ENCODE measurements around the gene MAP2K6. TPM values are rescaled to one million over a fixed set of nuclear protein-coding genes. Genes with fewer than 3 reads are reported as not detected.

The MAP2K6 gene
- total and polyA plus RNA-seq, 2 donors (not counting 3 experiments of a cell fraction or from before 2014, with no cell fraction given), result 5.9 to 13.9 TPM

DNA sequence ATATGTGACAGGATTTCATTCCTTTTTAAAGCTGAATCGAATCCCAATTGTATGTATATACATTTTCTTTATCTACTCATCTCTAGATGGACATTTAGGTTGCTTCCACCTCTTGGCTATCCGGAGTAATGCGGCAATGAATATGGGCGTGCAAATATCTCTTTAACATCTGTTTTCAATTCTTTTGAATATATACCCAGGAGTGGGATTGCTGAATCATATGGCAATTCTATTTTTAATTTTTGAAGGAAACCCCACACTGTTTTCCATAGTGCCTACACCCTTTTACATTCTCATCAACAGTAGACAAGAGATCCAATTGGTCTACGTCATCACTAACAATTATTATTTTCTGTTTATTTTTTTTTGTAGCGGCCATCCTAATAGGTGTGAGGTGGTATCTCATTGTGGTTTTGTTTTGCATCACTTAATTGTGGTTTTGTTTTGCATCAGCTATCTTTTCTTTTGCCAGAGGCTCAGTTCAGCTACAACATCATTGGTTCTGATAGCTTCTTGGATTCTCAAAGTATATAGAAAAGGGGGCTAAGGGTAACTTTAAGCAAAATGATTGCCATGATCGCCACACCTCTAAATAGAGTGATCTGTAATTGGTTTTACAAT lies 25.6 kb upstream of the MAP2K6 start:
- H3K79me2 ChIP-seq (ENCODE audit: control insufficient read depth, insufficient read depth, low read length), result no peaks in the 10 kb centered on the region
- FAIRE-seq, result no peak
- BruUV-seq (replicated peaks), result no TSS peak
- H3K9ac ChIP-seq (replicated peaks; ENCODE audit: extremely low read depth, insufficient read depth, low read length), result no peak overlapping the region
- H3K4me1 ChIP-seq (ENCODE audit: control insufficient read depth, extremely low read depth, insufficient read depth, low read length), result no peaks in the 10 kb centered on the region
- H3K9me3 ChIP-seq (replicated peaks; ENCODE audit: control insufficient read depth, insufficient read depth, low read length), result no peaks in the 10 kb centered on the region
- H3K27ac ChIP-seq (ENCODE audit: insufficient read depth, low read depth, low read length), result no peak overlapping the region
- no peaks in the 10 kb centered on the region for H4K20me1 ChIP-seq (replicated peaks; ENCODE audit: control insufficient read depth, extremely low read depth, insufficient read depth, low read length)
- no peaks in the 10 kb centered on the region for H3K36me3 ChIP-seq (ENCODE audit: control insufficient read depth in 2 of 2, extremely low read depth in 1 of 2, insufficient read depth in 2 of 2, low read length in 2 of 2)
- no peak for TF ChIP-seq POLR2AphosphoS5 (IDR thresholded peaks at IDR 0.05; ENCODE audit: insufficient read depth, low read depth, low read length)
- TF ChIP-seq, protein P1, sequence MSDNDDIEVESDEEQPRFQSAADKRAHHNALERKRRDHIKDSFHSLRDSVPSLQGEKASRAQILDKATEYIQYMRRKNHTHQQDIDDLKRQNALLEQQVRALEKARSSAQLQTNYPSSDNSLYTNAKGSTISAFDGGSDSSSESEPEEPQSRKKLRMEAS (IDR thresholded peaks at IDR 0.05; ENCODE audit: insufficient read depth, insufficient read length), result no peak
- TF ChIP-seq FOS (IDR thresholded peaks at IDR 0.05; ENCODE audit: borderline replicate concordance, insufficient read depth, low read length), result no peak
- no peak for TF ChIP-seq MYC (IDR thresholded peaks at IDR 0.05; ENCODE audit: low read depth, low read length)
- TF ChIP-seq POLR2A (IDR thresholded peaks at IDR 0.05; ENCODE audit: low read depth, low read length), result no peak
- TF ChIP-seq EZH2 (IDR thresholded peaks at IDR 0.05; ENCODE audit: borderline replicate concordance, low read depth, low read length, severe bottlenecking), result no peak
- TF ChIP-seq GATA2 (IDR thresholded peaks at IDR 0.05; ENCODE audit: insufficient read depth, insufficient read length, low read depth, low read length), result no peak
- TF ChIP-seq, protein P2, sequence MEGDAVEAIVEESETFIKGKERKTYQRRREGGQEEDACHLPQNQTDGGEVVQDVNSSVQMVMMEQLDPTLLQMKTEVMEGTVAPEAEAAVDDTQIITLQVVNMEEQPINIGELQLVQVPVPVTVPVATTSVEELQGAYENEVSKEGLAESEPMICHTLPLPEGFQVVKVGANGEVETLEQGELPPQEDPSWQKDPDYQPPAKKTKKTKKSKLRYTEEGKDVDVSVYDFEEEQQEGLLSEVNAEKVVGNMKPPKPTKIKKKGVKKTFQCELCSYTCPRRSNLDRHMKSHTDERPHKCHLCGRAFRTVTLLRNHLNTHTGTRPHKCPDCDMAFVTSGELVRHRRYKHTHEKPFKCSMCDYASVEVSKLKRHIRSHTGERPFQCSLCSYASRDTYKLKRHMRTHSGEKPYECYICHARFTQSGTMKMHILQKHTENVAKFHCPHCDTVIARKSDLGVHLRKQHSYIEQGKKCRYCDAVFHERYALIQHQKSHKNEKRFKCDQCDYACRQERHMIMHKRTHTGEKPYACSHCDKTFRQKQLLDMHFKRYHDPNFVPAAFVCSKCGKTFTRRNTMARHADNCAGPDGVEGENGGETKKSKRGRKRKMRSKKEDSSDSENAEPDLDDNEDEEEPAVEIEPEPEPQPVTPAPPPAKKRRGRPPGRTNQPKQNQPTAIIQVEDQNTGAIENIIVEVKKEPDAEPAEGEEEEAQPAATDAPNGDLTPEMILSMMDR (IDR thresholded peaks at IDR 0.05; ENCODE audit: extremely low read depth in 1 of 2, insufficient read depth in 1 of 2, low read depth in 1 of 2, low read length in 2 of 2), result no peak
- TF ChIP-seq JUN (IDR thresholded peaks at IDR 0.05; ENCODE audit: borderline replicate concordance, insufficient read depth, insufficient read length, low read depth), result no peak
- no peak overlapping the region for H2AFZ ChIP-seq (ENCODE audit: low read depth, low read length)
- H3K4me3 ChIP-seq (replicated peaks in 1 of 3; ENCODE audit: insufficient read depth in 1 of 3, low read depth in 1 of 3, low read length in 3 of 3), result no peak overlapping the region
- intact Hi-C loops (cut with micrococcal nuclease) (no loop called here), dilution Hi-C loops (cut with MboI; ENCODE audit: extremely low pct_ligation_motif_present, low sequenced_read_pairs) (no loop called here)
- H3K27me3 ChIP-seq (ENCODE audit: control insufficient read depth in 2 of 2, insufficient read depth in 2 of 2, low read length in 2 of 2), result no peaks in the 10 kb centered on the region
- no peak for DNase-seq (ENCODE audit: low read depth, low spot score)
- ChIA-PET CTCF (interaction anchor here (0.7 to 1.3 kb wide), 3 partner anchors 9 to 14 kb away, joined by 3 read pairs; no protein-coding TSS in a partner anchor), POLR2A (no interaction called here)
- H3K9me1 ChIP-seq (replicated peaks; ENCODE audit: control insufficient read depth, extremely low read depth, insufficient read depth, low read length), result no peaks in the 10 kb centered on the region
- no peak overlapping the region for H3K4me2 ChIP-seq (ENCODE audit: insufficient read depth, low read length)

All from endothelial cell of umbilical vein (primary cell).